ENCODE data around the gene TSPAN16. TPM values are rescaled to one million over a fixed set of nuclear protein-coding genes. Genes with fewer than 3 reads are reported as not detected.

Gene TSPAN16
- total and polyA plus RNA-seq, 2 of the 13 experiments (the other 11 are each of a cell fraction or from before 2014, with no cell fraction given): not detected

- TF ChIP-seq PAXIP1 (CRISPR knock-in tag; conservative IDR thresholded peaks at IDR 0.05) (no peak), RFXANK (CRISPR knock-in tag; IDR thresholded peaks at IDR 0.05) (peak; percentile 91; the same call in 1 of the 2 replicates), MXI1 (IDR thresholded peaks at IDR 0.05; ENCODE audit: borderline replicate concordance, low read depth, low read length) (no peak), MYNN (CRISPR knock-in tag; IDR thresholded peaks at IDR 0.05; ENCODE audit: low read depth) (no peak), KLF15 (CRISPR knock-in tag; IDR thresholded peaks at IDR 0.05; ENCODE audit: borderline replicate concordance) (no peak), ZNF552 (CRISPR knock-in tag; IDR thresholded peaks at IDR 0.05; ENCODE audit: borderline replicate concordance) (no peak)
- TF ChIP-seq, protein P1, sequence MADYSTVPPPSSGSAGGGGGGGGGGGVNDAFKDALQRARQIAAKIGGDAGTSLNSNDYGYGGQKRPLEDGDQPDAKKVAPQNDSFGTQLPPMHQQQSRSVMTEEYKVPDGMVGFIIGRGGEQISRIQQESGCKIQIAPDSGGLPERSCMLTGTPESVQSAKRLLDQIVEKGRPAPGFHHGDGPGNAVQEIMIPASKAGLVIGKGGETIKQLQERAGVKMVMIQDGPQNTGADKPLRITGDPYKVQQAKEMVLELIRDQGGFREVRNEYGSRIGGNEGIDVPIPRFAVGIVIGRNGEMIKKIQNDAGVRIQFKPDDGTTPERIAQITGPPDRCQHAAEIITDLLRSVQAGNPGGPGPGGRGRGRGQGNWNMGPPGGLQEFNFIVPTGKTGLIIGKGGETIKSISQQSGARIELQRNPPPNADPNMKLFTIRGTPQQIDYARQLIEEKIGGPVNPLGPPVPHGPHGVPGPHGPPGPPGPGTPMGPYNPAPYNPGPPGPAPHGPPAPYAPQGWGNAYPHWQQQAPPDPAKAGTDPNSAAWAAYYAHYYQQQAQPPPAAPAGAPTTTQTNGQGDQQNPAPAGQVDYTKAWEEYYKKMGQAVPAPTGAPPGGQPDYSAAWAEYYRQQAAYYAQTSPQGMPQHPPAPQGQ (CRISPR knock-in tag; IDR thresholded peaks at IDR 0.05; ENCODE audit: borderline replicate concordance): no peak
Measured at GRCh38 chr19:11251217-11251616, 44.7 kb upstream of the TSPAN16 start (continued).
